ENCODE data around the gene FOCAD.

Gene FOCAD

GRCh38 chr9:20713172-20713571, 29.1 kb downstream of the FOCAD start:
- no peak for DNase-seq (ENCODE audit: low read depth)

GRCh38 chr9:20714442-20715415, 30.7 kb downstream of the FOCAD start:
- no peak for TF ChIP-seq CTCF (conservative IDR thresholded peaks at IDR 0.05; ENCODE audit: low read length)
- H3K4me3 ChIP-seq (ENCODE audit: low read length): no peak overlapping the region
- no peak for DNase-seq (ENCODE audit: low read depth)

More at GRCh38 chr9:20713172-20713571, 29.1 kb downstream of the FOCAD start:
- TF ChIP-seq CTCF (conservative IDR thresholded peaks at IDR 0.05; ENCODE audit: low read length): no peak
- no peak overlapping the region for H3K4me3 ChIP-seq (ENCODE audit: low read length)

GRCh38 chr9:20722221-20722620, 38.2 kb downstream of the FOCAD start:
- H3K4me3 ChIP-seq (ENCODE audit: low read length): no peak overlapping the region
- no peak for TF ChIP-seq CTCF (conservative IDR thresholded peaks at IDR 0.05; ENCODE audit: low read length)
- no peak for DNase-seq (ENCODE audit: low read depth)

- DNase-seq (ENCODE audit: low read depth): no peak
- no peak for TF ChIP-seq CTCF (conservative IDR thresholded peaks at IDR 0.05; ENCODE audit: low read length)
- no peak overlapping the region for H3K4me3 ChIP-seq (ENCODE audit: low read length)
Observed at GRCh38 chr9:20725675-20726074, 41.6 kb downstream of the FOCAD start.

GRCh38 chr9:20726144-20726543, 42.1 kb downstream of the FOCAD start:
- no peak for TF ChIP-seq CTCF (conservative IDR thresholded peaks at IDR 0.05; ENCODE audit: low read length)
- H3K4me3 ChIP-seq (ENCODE audit: low read length): no peak overlapping the region
- no peak for DNase-seq (ENCODE audit: low read depth)

GRCh38 chr9:20728493-20729220, 44.6 kb downstream of the FOCAD start:
- no peak for TF ChIP-seq CTCF (conservative IDR thresholded peaks at IDR 0.05; ENCODE audit: low read length)
- H3K4me3 ChIP-seq (ENCODE audit: low read length): no peak overlapping the region
- peak; percentile 25 for DNase-seq (ENCODE audit: low read depth)
